Hepatocyte (in vitro differentiated cells): Measurements from ENCODE around the gene TRMT11. TPM values are rescaled to one million over a fixed set of nuclear protein-coding genes. Genes with fewer than 3 reads are reported as not detected.

Experiments used
- DNase-seq: peaks from one replicate; pipeline ENCODE4 v3.0.0-alpha.2; 2016; ENCODE audit warnings: low spot score
- H2AFZ ChIP-seq: fragments of 200-600 bp; sonication (generic); 2 replicates; pipeline ENCODE4 v1.6.0; 2016; ENCODE audit warnings: antibody characterized with exemption, mild to moderate bottlenecking
- H3K27ac ChIP-seq: fragments of 200-600 bp; sonication (generic); 2 replicates; pipeline ENCODE4 v1.5.1; 2016; ENCODE audit warnings: mild to moderate bottlenecking
- H3K27me3 ChIP-seq: fragments of 200-600 bp; sonication (generic); 2 replicates; pipeline ENCODE4 v1.6.1; 2016
- H3K36me3 ChIP-seq: fragments of 200-600 bp; sonication (generic); replicated peaks from 2 replicates; pipeline ENCODE4 v1.5.1; 2016; ENCODE audit warnings: low read depth; ENCODE audit not compliant: insufficient read depth
- H3K4me1 ChIP-seq: fragments of 200-600 bp; sonication (generic); 2 replicates; pipeline ENCODE4 v1.5.1; 2016; ENCODE audit warnings: mild to moderate bottlenecking, moderate library complexity; ENCODE audit not compliant: insufficient read depth
- H3K4me2 ChIP-seq: fragments of 200-600 bp; sonication (generic); 2 replicates; pipeline ENCODE4 v1.6.0; 2016
- H3K4me3 ChIP-seq: fragments of 200-600 bp; sonication (generic); 2 replicates; pipeline ENCODE4 v1.5.1; 2016; ENCODE audit warnings: mild to moderate bottlenecking
- H3K79me2 ChIP-seq: fragments of 200-600 bp; sonication (generic); 2 replicates; pipeline ENCODE4 v1.6.0; 2017; ENCODE audit warnings: mild to moderate bottlenecking
- H3K9me2 ChIP-seq: fragments of 200-600 bp; sonication (generic); replicated peaks from 2 replicates; pipeline ENCODE4 v1.6.0; 2017; ENCODE audit warnings: mild to moderate bottlenecking; ENCODE audit not compliant: insufficient read depth
- H3K9me3 ChIP-seq: fragments of 200-600 bp; sonication (generic); 2 replicates; pipeline ENCODE4 v1.5.1; 2016; ENCODE audit warnings: low read depth, mild to moderate bottlenecking
- H4K20me1 ChIP-seq: fragments of 200-600 bp; sonication (generic); 2 replicates; pipeline ENCODE4 v1.6.0; 2016; ENCODE audit warnings: mild to moderate bottlenecking; ENCODE audit not compliant: insufficient read depth, poor library complexity, severe bottlenecking
- EZH2 ChIP-seq: fragments of 200-600 bp; sonication (generic); IDR thresholded peaks from 2 replicates; pipeline ENCODE4 v1.6.1; 2016; ENCODE audit warnings: antibody characterized with exemption, mild to moderate bottlenecking, borderline replicate concordance
- EZH2phosphoT487 ChIP-seq: fragments of 200-600 bp; sonication (generic); IDR thresholded peaks from one replicate; pipeline ENCODE4 v1.6.1; 2018; ENCODE audit warnings: antibody characterized with exemption, mild to moderate bottlenecking, low read depth, moderate library complexity; ENCODE audit not compliant: unreplicated experiment, severe bottlenecking
- WGBS: methylation state at CpG from one replicate; pipeline ENCODE4 v1.1.6; 2016; ENCODE audit warnings: low lambda C conversion rate; ENCODE audit errors: missing lambda C conversion rate; 5-methylcytosine and 5-hydroxymethylcytosine counted together
- polyA plus RNA-seq: library from polyadenylated mRNA; unstranded; fragments of >200 nt; fragmentation: Nextera tagmentation; extraction: Ambion mirVana; gene quantifications from 2 replicates; pipeline ENCODE4 v1.2.1, GENCODE V29; 2016
- total RNA-seq: library from RNA; depleted of rRNA; stranded (reverse); fragments of >200 nt; gene quantifications from 2 replicates; pipeline ENCODE4 v1.2.3, GENCODE V29; 2014
- TF ChIP-seq, protein P1 (sequence below): fragments of 200-600 bp; sonication (generic); IDR thresholded peaks from 2 replicates; pipeline ENCODE4 v1.5.1; 2016; ENCODE audit warnings: antibody characterized with exemption, mild to moderate bottlenecking; ENCODE audit not compliant: poor library complexity

The TRMT11 gene
- total and polyA plus RNA-seq, 2 experiments from 2014 or later: 18.6 to 27.6 TPM

DNA sequence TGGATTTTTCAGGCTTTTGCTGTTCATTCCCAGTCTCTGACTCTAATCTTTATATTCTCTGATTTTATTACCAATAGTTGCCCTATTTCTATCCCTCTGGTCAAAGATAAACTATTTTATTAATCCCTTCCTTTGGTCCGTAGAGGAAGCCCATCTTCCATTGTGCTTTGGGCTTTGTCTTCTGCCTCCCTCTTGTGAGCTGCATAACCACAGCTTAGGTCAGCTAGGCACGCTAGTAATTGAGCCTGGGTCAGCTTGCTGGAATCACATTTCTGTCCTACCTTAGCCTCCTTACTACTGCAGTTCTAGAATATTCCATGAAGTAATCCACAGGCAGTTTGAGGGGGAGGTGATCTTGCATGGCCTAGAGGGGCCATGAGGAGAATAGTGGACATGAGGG lies 49.4 kb downstream of the TRMT11 start:
- H3K27ac ChIP-seq: peak overlapping the region; percentile 10
- 98% methylated on average over 2 of the region's 2 CpGs for WGBS

DNA sequence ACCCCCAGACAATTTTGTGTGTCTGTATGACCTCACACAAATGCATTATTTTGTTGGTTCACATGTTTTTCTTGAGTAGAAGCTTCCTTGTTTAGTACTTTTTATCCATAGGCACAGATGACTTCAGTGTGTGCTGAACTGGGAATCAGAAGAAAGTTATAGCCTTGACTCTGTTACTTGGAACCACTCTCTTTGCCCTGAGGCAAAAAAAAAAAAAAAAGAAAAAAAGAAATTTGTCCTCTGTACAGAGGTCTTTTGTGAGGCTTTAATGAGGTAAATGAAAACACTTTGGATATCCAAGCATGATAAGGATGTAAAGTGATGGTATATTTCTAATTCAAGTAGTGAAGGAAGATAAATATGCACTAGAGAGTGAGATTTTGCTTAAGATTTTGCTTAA lies 51.9 kb downstream of the TRMT11 start:
- no peaks in the 10 kb centered on the region for H4K20me1 ChIP-seq
- H3K4me3 ChIP-seq: no peak overlapping the region
- no peak for TF ChIP-seq EZH2
- no peak for TF ChIP-seq EZH2phosphoT487
- TF ChIP-seq, protein P1, sequence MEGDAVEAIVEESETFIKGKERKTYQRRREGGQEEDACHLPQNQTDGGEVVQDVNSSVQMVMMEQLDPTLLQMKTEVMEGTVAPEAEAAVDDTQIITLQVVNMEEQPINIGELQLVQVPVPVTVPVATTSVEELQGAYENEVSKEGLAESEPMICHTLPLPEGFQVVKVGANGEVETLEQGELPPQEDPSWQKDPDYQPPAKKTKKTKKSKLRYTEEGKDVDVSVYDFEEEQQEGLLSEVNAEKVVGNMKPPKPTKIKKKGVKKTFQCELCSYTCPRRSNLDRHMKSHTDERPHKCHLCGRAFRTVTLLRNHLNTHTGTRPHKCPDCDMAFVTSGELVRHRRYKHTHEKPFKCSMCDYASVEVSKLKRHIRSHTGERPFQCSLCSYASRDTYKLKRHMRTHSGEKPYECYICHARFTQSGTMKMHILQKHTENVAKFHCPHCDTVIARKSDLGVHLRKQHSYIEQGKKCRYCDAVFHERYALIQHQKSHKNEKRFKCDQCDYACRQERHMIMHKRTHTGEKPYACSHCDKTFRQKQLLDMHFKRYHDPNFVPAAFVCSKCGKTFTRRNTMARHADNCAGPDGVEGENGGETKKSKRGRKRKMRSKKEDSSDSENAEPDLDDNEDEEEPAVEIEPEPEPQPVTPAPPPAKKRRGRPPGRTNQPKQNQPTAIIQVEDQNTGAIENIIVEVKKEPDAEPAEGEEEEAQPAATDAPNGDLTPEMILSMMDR: no peak
- no peaks in the 10 kb centered on the region for H3K9me2 ChIP-seq
- H3K9me3 ChIP-seq: no peaks in the 10 kb centered on the region
- no peaks in the 10 kb centered on the region for H3K36me3 ChIP-seq
- no peak overlapping the region for H3K27ac ChIP-seq
- peaks cover 23% of the 10 kb centered on the region for H3K4me1 ChIP-seq
- no peak overlapping the region for H2AFZ ChIP-seq
- no peaks in the 10 kb centered on the region for H3K27me3 ChIP-seq
- no peak for DNase-seq
- H3K4me2 ChIP-seq: no peak overlapping the region
- no peaks in the 10 kb centered on the region for H3K79me2 ChIP-seq

More for the DNA sequence above, 49.4 kb downstream of the TRMT11 start:
- no peaks in the 10 kb centered on the region for H3K9me2 ChIP-seq
- no peak for DNase-seq
- no peaks in the 10 kb centered on the region for H3K9me3 ChIP-seq
- no peaks in the 10 kb centered on the region for H3K27me3 ChIP-seq
- no peaks in the 10 kb centered on the region for H3K36me3 ChIP-seq
- no peaks in the 10 kb centered on the region for H3K79me2 ChIP-seq
- no peak overlapping the region for H3K4me3 ChIP-seq
- H3K4me1 ChIP-seq: peaks cover 10% of the 10 kb centered on the region
- H2AFZ ChIP-seq: no peak overlapping the region
- H3K4me2 ChIP-seq: no peak overlapping the region
- H4K20me1 ChIP-seq: no peaks in the 10 kb centered on the region
- TF ChIP-seq, protein P1: no peak
- no peak for TF ChIP-seq EZH2phosphoT487
- TF ChIP-seq EZH2: no peak

DNA sequence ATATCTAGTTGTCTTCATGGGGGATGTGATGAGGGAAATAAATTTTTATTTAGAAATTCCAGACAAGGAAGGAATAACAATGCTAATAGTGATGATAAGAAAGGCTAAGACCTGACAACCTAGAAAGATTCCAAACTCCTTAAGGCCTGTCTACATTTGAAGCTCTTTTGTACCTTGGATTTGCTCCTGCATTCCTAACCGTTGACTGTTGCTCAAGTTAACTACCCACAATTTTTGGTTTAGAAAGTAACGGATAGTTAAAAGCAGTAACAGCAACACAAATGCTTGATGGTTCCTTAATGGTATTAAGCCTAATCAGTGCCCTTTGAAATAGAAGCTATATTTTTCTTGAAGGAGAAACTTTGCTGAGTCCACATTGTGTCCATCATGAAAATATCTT lies 52.9 kb downstream of the TRMT11 start:
- no peaks in the 10 kb centered on the region for H4K20me1 ChIP-seq
- 59% methylated on average over 2 of the region's 2 CpGs for WGBS

More for the DNA sequence above, 52.9 kb downstream of the TRMT11 start:
- Histone ChIP-seq H3K9me3 (no peaks in the 10 kb centered on the region), H3K9me2 (no peaks in the 10 kb centered on the region), H3K4me3 (no peak overlapping the region), H3K27me3 (no peaks in the 10 kb centered on the region), H3K4me2 (no peak overlapping the region), H3K79me2 (no peaks in the 10 kb centered on the region), H3K36me3 (no peaks in the 10 kb centered on the region), H3K4me1 (peaks cover 19% of the 10 kb centered on the region), H3K27ac (peak overlapping the region; percentile 1), H2AFZ (no peak overlapping the region)
- DNase-seq: no peak
- no peak for TF ChIP-seq EZH2
- TF ChIP-seq, protein P1: no peak
- no peak for TF ChIP-seq EZH2phosphoT487
